HG03432 (cell line): ENCODE results near the gene IMMP2L.

ENCODE experiments used
- ATAC-seq: cut with Tn5 transposase; IDR thresholded peaks from one replicate; pipeline ENCODE4 v1.9.1; 2021; ENCODE audit warnings: mild to moderate bottlenecking, moderate library complexity; ENCODE audit not compliant: unreplicated experiment

IMMP2L gene

GRCh38 chr7:111012149-111012548 is 550.1 kb downstream of the IMMP2L start:
- ATAC-seq, result no peak

DNA sequence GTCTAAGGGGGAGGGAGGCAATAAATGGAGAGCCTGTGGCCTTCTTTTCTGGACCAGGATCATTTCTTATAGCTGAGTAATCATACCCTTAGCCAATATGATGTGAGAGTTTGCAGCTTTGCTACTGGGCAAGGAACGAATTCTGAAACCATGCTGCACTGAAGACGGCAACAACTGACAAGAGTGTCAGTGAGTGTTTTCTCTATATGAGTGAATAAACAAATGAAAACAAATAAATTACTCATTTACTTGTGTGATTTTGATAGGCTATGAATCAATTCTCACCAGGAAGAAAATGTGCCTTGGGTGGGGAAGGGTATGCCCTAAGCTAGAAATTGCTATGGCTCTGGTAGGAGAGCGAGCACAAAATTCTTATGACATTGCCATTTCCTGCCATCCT is 550.8 kb downstream of the IMMP2L start:
- ATAC-seq, result no peak

GRCh38 chr7:111010798-111011197 is 551.5 kb downstream of the IMMP2L start:
- no peak for ATAC-seq

DNA sequence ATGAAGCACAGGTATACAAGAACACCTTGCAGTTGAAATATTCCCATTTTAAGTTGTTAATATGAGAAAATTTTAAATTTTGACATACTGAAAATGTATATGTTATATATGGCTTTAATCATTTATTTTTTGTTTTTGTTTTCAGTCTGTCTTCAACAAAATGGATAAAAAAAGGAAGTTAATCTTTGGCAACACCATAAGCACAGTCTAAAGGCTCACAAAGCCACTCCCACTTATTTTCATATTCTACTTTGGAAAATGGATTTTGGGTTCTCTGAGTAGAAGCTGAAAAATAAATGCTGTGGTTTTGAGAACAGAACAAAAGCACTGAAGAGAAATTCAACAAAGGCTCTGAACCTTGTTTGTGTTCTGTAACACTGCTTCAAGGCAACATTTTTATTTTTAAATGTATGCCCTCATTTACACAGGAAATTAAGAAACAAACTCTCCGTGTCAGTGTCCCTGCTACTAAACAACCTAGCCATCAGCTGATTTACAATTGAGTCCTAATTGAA is 552.7 kb downstream of the IMMP2L start:
- no peak for ATAC-seq

DNA sequence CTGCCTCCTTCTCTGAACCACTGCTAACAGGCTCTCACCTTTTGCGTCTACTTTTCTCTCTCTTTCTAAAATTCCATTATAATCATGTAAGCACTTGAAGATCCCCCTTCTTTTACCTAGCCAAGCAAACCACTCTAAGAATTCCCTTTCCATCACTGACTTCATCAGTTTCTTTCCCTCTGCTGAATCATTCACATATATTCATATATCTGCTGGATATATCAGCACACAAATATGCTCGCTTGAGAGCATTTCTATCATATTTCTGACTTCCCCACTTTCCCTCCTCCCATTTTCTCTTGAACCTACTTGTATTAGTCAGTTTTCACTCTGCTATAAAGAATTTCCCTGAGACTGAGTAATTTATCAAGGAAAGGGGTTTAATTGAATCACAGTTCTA is 555.6 kb downstream of the IMMP2L start:
- ATAC-seq, result no peak

DNA sequence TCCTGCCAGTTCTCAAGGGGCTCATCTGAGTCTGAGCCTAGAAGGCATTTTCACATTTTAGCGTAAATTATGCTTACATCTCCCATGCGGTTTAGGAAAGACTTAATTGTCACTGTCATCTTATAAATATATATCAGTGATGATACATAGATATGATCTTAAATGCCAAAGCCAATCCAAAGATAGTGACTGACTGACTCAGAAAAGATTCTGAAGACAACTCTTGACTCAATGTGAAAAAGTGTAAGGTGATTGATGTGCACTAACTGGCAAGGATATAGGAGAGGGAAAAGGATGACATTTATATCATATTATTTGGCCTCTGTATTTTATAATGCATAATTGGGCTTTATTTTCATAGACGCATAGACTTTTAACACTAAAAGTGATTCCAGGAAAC is 556.3 kb downstream of the IMMP2L start:
- ATAC-seq, result no peak

GRCh38 chr7:111005445-111005844 is 556.8 kb downstream of the IMMP2L start:
- no peak for ATAC-seq

DNA sequence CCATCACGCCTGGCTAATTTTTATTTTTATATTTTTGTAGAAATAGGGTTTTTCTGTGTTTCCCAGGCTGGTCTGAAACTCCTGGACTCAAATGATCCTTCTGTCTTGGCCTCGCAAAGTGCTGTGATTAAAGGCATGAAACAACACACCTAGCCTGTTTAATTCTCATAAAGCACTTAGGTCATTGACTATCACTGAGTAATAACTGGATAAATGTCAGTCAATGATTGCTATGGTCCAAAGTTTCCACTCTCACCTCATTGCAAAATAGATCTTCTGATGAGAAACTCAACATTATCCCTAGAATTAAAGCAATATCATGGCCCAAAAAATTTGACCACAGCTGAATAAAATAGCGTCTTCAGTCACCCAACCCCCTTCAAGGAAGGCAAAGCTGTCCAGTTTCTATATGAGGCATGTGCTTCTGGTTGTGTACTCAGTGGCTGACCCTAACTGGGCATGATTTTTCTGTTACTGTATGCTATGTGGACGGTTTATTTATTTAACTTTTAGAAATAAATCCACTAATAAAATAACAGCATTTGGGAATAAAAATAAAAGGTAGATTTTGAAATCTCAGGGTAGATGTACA is 557.9 kb downstream of the IMMP2L start:
- ATAC-seq, result peak; percentile 48

GRCh38 chr7:111003883-111004282 is 558.4 kb downstream of the IMMP2L start:
- peak; percentile 21 for ATAC-seq

- ATAC-seq, result no peak
Measured at GRCh38 chr7:110994028-110994967, 568.0 kb downstream of the IMMP2L start.

- no peak for ATAC-seq
Measured at GRCh38 chr7:110988890-110989501, 573.3 kb downstream of the IMMP2L start.

- ATAC-seq, result no peak
Measured at GRCh38 chr7:110988348-110988747, 573.9 kb downstream of the IMMP2L start.

DNA sequence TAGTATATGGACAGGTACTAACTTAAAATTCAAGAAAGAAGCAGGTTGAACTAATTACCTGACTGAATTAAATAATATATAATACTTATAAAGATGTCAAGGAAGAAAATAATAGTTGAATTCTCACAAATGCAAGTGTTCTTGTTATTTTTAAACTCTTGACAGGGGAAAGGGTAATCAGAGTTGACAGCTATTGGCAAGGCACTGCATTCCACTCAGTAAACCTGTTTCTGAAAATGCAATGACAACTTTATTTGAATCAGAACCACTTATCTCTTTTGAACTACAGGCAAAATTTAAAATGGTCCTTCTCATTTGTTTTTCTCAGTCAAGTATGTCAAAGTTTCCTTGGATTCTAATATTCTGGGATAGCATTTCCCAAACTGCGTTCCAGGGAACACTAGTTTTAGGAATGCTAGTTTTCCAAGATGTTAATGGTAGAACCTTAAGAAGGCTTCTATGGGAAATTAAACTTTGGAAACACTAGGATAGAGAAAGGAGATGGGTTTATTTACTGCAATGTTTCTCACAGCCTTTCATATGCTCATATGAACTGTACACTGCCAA is 575.1 kb downstream of the IMMP2L start:
- ATAC-seq, result no peak

DNA sequence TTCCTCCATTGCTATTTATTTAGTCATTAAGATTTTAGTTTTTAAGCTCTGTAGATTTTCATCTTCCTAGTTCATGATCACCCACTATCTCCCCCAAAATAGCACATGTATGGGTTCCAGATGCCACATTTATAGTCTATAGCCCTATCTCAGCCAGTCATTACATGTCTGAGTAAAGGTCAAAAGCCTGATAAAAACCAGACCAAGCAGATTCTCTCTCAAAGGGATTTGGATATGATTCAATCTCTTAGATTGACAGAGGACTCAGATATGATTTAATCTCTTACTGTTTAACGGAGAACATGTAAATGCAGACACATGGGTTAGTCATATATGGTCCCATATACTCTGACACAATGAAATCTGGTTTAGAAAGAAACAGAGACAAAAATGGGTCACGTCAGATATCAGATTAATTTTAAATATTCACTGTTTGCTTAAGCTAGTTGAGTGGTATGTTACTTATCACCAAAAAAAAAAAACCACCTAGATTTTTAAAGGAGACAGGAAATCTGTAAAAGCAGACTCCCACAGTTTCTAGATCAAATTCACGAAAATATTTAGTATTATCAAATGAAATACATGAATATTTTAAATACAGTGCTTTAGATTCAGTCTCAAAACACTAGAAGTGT is 578.4 kb downstream of the IMMP2L start:
- no peak for ATAC-seq

DNA sequence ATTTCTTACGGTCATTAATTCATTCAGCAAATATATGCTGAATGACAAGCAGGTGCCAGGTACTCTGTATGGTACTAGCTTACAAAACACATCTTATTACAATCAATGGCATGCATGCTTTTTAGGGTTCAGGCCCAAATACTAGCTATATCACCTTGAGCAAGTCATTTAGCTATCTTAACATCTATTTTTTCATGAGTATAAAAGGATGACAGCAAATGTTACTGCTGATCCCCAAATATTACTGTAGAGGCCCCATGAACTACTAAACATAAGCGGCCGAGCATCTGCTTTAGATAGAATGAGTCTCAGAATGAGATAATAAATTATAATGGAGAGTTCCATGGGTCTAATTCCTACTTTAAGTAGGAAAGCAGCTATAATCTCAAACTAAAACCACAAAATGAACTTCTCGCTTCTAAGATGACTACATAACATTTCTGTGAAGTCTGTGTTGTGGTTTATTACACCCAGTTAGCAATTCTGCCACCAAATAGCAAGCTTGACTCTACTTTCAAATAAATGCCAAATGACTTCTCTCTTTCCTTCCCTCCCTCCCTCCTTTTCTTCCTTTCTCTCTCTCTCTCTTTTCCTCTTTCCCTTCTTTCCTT is 585.1 kb downstream of the IMMP2L start:
- ATAC-seq, result peak; percentile 49

GRCh38 chr7:110975486-110975885 is 586.8 kb downstream of the IMMP2L start:
- ATAC-seq, result no peak

- no peak for ATAC-seq
Measured at GRCh38 chr7:110974441-110974840, 587.9 kb downstream of the IMMP2L start.

DNA sequence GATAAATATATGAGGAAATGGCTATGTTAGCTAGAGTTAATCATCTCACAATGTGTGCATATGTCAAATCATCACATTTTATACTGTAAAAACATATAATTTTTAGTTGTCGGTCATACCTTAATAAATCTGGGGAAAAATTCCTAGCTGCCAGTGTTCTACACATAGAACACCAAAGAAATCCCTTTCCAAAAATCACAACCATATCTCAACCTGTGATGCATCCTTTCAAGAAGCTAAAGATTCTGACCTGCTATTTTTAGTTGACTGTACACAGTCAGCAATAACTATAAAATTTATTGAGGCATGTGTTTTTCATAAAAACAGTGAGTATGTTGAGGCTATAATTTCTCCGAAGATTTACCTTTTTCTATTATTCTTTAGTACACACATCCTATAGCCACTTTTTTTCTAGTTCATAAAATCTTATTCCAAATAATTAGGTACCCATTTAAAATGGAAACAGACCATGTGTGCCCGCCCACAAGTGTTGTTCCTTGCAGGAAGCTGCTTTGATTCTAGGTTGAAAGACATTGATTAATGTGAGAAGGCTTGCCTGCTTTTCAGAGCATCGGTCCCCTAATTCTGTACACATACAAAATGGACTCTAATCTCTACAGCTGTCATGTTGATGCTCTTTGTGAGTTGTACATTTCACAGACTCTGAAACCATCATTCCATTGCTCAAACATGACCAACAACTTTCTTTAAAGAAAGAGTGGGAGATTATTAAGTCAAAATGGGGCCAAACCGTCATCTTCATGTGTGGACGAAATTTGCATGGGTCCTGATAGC is 588.9 kb downstream of the IMMP2L start:
- ATAC-seq, result no peak

- no peak for ATAC-seq
Measured at GRCh38 chr7:110964775-110965174, 597.5 kb downstream of the IMMP2L start.

DNA sequence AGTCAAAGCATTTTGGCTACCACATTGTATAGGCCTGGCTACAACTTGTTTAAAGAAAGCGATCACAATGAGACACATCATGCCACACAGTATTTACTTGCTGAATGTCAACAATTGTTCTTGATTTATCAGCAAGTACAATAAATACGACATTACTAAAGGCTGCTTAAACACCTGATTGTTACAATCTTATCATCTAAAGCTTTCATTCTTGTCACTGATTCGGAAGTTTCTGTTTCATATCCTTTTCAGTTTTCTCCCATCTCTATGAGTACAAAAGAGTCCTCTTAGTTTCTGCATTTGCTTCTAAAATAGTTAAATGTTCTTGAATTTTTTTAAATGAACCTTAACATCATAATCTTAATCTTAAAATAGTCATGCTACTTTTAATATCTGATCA is 599.5 kb downstream of the IMMP2L start:
- ATAC-seq, result no peak
